ENCODE results near the gene TMTC2. TPM values are rescaled to one million over a fixed set of nuclear protein-coding genes. Genes with fewer than 3 reads are reported as not detected.

The TMTC2 gene
- total RNA-seq, 4 donors from 2014 or later, result 18.8 to 30.7 (median 21.0) TPM

DNA sequence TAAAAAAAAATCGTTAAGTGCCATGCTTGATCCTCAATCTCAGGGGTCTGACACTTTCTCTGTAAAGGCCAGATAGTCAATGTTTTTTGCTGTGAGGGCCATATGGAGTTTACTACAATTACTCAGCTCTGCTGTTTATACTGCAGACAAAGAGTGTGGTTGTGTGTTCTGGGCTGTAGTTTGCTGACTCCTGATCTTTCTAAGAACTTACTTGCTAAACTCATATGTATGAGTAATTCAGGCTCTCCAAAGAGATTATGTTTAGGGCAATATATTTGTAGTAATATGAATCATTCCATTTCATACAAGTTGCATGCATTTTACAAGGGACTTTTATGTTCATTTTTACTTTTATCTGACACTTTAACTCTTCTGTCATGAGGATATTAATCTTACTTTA, 188.2 kb downstream of the TMTC2 start:
- H3K27me3 ChIP-seq, result no peaks in the 10 kb centered on the region
- no peak overlapping the region for H3K4me3 ChIP-seq (replicated peaks in 1 of 3)
- H3K27ac ChIP-seq, result no peak overlapping the region
- H3K9me3 ChIP-seq, result no peaks in the 10 kb centered on the region
- intact Hi-C loops (cut with DNase I), result no loop called here
- 88% methylated on average over 1 of the region's 1 CpG for WGBS, 2 donors
- TF ChIP-seq POLR2A (IDR thresholded peaks at IDR 0.05), result no peak
- TF ChIP-seq, protein P1, sequence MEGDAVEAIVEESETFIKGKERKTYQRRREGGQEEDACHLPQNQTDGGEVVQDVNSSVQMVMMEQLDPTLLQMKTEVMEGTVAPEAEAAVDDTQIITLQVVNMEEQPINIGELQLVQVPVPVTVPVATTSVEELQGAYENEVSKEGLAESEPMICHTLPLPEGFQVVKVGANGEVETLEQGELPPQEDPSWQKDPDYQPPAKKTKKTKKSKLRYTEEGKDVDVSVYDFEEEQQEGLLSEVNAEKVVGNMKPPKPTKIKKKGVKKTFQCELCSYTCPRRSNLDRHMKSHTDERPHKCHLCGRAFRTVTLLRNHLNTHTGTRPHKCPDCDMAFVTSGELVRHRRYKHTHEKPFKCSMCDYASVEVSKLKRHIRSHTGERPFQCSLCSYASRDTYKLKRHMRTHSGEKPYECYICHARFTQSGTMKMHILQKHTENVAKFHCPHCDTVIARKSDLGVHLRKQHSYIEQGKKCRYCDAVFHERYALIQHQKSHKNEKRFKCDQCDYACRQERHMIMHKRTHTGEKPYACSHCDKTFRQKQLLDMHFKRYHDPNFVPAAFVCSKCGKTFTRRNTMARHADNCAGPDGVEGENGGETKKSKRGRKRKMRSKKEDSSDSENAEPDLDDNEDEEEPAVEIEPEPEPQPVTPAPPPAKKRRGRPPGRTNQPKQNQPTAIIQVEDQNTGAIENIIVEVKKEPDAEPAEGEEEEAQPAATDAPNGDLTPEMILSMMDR (IDR thresholded peaks at IDR 0.05), result no peak
- H3K36me3 ChIP-seq, result no peaks in the 10 kb centered on the region
- H3K4me1 ChIP-seq, result peaks cover under 1 to 6% of the 10 kb centered on the region in 2 donors
- DNase-seq, result no peak

DNA sequence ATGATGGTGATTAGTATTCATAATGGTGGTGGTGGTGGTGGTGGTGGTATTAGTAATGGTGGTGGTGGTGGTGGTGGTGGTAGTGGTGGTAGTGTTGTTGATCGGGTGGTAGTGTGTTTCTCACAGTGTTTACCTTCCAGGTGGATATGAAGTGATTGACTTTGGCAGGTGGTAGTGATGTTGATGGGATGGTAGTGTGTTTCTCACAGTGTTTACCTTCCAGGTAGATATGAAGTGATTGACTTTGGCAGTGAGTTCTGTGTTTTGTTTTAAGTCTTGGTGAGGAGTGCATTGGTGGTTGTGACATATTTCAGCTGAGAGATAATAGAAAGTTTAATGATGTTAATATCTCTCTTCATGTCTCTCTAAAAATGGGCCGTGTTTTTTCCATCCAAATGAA, 189.4 kb downstream of the TMTC2 start:
- Histone ChIP-seq H3K36me3 (no peaks in the 10 kb centered on the region), H3K4me3 (replicated peaks in 1 of 3) (no peak overlapping the region), H3K9me3 (no peaks in the 10 kb centered on the region), H3K4me1 (peaks cover 4 to 6% of the 10 kb centered on the region in 2 donors), H3K27me3 (no peaks in the 10 kb centered on the region), H3K27ac (no peak overlapping the region)
- 97 to 98% methylated on average over 2 of the region's 2 CpGs for WGBS, 2 donors
- intact Hi-C loops (cut with DNase I), result no loop called here
- no peak for DNase-seq
- TF ChIP-seq, protein P1 (IDR thresholded peaks at IDR 0.05), result no peak
- TF ChIP-seq POLR2A (IDR thresholded peaks at IDR 0.05), result no peak

DNA sequence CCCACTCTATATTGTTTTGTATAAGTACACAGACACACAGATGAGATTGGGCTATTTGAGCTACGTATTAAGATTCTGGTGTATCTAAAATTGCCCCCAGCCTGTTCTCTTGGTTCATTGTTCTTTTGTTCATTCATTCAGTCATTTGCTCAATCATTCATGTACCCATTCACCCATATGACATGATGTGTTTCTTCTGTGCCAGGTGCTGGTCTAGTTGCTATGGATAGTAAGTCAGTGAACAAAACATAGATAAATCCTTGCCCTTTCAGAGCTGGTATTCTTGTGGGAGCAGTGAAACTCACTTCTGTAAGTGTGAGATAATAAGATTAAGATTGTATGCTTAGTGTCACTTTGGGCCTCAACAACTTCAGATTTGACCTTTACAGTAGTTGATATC, 191.3 kb downstream of the TMTC2 start:
- Histone ChIP-seq H3K27me3 (no peaks in the 10 kb centered on the region), H3K4me1 (peaks cover 4 to 6% of the 10 kb centered on the region in 2 donors), H3K4me3 (replicated peaks in 1 of 3) (no peak overlapping the region), H3K9me3 (no peaks in the 10 kb centered on the region), H3K27ac (no peak overlapping the region), H3K36me3 (no peaks in the 10 kb centered on the region)
- no peak for TF ChIP-seq POLR2A (IDR thresholded peaks at IDR 0.05)
- TF ChIP-seq, protein P1 (IDR thresholded peaks at IDR 0.05), result no peak
- WGBS, 2 donors, result 95 to 98% methylated on average over 1 of the region's 1 CpG
- intact Hi-C loops (cut with DNase I), result no loop called here
- no peak for DNase-seq

DNA sequence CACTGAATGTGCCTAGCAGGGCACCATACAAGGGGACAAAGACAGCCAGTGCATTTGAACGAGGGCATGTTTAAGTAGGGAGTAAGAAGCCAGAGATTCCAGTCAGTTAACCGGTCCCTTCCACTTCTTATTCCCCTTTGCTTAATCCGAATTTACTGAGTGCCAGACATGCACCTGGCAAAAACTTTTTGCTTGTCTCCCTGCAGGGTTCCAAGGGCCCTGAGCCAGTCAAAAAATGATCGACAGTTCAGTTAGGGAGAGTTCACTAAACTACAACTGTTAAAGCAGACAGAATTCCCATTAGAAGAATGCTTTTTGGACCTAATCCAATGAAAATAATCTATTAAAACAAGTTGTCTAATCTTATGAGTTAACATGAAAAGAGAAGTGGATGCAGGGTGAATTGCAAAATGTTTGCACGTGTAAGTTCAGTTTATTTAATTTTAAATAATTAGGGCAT, 193.8 kb downstream of the TMTC2 start:
- DNase-seq, result no peak
- no peak overlapping the region for H3K4me3 ChIP-seq (replicated peaks in 1 of 3)
- WGBS, 2 donors, result 20 to 23% methylated on average over 5 of the region's 5 CpGs
- H3K27me3 ChIP-seq, result no peaks in the 10 kb centered on the region
- H3K9me3 ChIP-seq, result no peaks in the 10 kb centered on the region
- H3K4me1 ChIP-seq, result peaks cover 4 to 6% of the 10 kb centered on the region in 2 donors
- intact Hi-C loops (cut with DNase I), result no loop called here
- no peak for TF ChIP-seq POLR2A (IDR thresholded peaks at IDR 0.05)
- TF ChIP-seq, protein P1 (IDR thresholded peaks at IDR 0.05), result no peak
- H3K36me3 ChIP-seq, result no peaks in the 10 kb centered on the region
- H3K27ac ChIP-seq, result no peak overlapping the region

DNA sequence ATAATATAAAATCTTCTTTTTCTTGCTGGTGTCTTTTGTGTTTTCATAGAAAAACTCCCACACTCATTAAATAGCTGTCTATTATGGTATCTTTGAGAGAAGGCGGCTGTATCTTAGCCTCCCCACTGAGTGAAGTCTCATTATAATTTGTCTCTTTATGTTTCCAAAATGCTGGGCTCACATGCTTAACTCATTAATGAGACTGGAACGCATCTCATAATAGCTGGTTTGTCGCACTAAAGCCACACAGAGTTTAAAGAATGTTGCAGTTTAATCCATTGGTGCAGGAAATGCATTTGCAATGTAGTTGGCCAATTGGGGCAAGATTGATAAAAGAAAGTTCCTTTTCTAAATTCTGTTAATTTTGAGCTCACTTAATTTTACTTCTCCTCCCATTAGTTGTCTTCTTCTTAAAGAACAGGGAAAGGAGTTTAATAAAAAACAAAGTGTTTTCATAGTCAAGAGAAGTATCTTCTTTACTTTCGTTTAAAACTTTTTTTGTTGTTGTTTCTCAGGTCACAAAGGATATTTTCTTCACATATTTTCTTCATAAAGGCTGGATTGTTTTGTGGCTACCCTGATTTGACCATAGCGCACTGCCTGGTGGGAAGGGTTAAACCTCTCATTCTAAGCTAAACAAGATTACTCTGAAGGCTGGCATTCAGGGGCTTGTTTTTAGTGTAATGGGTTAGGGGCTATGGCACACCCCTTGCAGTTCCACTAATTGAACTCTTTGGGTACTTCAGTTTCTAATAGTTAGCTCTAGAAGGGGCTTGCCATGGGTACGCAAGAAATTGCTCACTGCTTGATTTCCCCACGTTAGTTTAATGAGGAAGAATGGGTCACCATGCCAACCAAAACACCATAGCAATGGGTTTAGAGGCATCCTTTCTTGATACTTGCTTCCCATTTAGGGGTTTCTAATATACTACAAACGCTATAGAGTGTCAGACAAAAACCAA, 197.0 kb downstream of the TMTC2 start:
- H3K4me3 ChIP-seq (replicated peaks in 1 of 3), result no peak overlapping the region
- WGBS, 2 donors, result 84 to 86% methylated on average over 8 of the region's 8 CpGs
- no peak overlapping the region for H3K27ac ChIP-seq

More for the DNA sequence above, 197.0 kb downstream of the TMTC2 start:
- no peak for DNase-seq
- Histone ChIP-seq H3K9me3 (no peaks in the 10 kb centered on the region), H3K27me3 (no peaks in the 10 kb centered on the region), H3K36me3 (no peaks in the 10 kb centered on the region), H3K4me1 (peaks cover 4 to 6% of the 10 kb centered on the region in 2 donors)
- intact Hi-C loops (cut with DNase I), result no loop called here
- TF ChIP-seq, protein P1 (IDR thresholded peaks at IDR 0.05), result no peak
- TF ChIP-seq POLR2A (IDR thresholded peaks at IDR 0.05), result no peak
